Measurements from ENCODE around the gene NSG1.

Gene NSG1

GRCh38 chr4:4396628-4397440 is 9.9 kb downstream of the NSG1 start:
- DNase-seq = no peak

DNA sequence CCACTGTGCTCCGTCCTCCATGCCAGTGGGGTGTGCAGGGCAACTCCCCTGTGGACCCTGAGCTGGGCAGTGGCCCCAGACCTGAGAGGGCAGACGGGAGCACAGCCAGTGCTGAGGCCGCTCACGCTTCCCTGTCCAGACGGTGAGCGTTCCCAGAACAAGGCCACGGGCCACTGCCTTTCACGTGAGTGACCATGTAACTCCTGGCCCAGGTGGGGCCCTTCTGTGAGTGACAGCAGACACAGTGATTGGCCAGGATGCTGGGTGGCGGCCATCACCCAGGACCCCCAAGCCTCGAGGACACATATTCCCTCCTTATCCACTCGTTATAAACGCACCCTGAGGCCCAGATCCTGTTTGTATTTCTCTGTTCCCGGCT is 10.5 kb downstream of the NSG1 start:
- DNase-seq = no peak

DNA sequence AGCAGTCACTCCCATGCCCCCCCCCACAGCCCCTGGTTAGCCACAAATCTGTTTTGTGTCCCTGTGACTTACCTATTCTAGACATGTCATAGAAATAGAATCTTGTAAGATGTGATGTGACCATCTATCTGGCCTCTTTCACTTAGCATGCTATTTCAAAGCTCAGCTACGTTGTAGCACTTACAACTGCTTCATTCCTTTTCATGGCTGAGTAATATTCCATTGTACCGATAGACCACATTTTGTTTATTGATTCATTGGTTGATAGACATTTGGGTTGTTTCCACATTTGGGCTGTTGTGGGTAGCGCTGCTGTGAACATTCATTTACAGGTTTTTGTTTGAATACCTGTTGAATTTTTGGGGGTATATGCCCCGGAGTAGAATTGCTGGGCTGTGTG is 11.5 kb downstream of the NSG1 start:
- no peak for DNase-seq

GRCh38 chr4:4401036-4401435 is 14.1 kb downstream of the NSG1 start:
- DNase-seq = no peak

DNA sequence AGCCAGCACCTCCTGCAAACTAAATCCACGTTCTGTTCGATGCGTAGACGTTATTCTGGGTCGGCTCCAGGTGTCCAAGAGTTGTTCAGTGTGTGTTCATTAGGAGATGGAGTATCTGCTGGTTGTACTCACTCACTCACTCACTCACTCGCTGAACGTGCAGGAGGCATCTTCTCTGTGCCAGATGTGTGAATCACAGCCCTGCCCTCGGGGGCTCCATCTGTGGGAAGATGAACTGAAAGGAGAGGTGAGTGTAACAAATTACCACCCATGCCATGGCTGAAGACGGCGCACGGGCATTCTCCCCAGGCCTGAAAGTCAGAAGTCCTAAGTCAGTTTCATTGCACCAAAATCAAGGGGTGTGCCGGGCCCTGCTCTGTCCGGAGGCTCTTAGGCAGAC is 16.1 kb downstream of the NSG1 start:
- DNase-seq = no peak

- no peak for DNase-seq
These were observed 18.6 kb downstream of the NSG1 start for GRCh38 chr4:4405358-4405962.

GRCh38 chr4:4406455-4407298 is 19.8 kb downstream of the NSG1 start:
- no peak for DNase-seq

DNA sequence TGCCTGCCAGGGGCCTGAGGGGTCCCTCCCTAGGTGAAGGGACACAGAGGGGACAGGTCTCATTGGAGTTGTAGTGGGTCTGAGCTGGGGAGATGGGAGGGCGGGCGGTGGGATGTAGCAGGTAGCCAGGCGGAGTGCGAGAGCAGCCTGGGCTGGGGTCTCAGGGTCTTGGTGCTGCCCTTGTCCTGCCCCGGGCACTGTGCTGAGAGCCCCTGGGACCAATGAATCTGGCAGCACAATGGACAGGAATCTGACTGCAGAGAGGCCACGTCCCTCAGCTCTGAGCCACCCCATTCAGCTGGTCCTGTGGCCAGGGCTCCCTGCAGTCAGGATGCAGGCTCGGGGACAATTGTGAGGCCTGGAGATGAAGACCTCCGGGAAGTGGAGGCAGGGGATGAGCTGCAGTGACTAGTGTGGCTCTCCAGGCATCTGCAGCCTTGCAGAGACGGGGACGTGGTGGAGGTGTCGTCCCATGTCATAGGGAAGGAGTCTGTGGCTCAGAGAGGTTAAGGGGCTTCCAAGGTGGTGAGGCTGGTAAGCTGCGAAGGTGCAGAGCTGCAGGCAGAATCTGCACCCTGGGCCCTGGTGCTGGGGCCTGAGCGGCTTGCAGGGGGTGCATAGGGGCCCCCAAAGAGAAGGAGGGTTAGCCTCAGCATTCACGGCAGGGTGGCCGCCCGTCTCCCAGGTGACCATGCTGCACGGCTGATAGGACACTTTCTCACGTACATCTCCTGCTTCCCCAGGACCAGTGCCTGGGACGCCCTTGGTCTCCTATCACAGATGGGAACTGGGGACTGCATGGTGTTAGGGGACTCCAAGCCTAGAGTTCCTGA is 20.6 kb downstream of the NSG1 start:
- no peak for DNase-seq

DNA sequence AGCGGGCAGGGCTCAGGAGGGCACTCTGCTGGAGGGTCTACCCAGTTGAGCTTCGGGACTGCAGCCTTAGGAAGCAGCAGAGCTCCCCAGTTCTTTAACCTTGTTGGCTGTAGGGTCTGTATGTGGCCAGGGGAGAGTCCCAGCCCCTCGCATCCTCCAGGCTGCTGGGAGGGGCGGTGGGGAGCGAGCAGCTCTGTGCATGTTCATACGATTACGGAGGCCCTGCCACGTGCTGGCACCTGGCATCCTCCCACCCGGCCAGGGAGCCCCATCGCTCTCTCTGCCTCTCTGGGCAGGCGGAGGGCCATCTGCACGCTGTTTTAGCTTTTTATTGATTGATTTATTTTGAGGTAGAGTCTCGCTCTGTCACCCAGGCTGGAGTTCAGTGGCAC is 21.2 kb downstream of the NSG1 start:
- DNase-seq = no peak

GRCh38 chr4:4408576-4409335 is 21.9 kb downstream of the NSG1 start:
- no peak for DNase-seq

GRCh38 chr4:4409416-4410115 is 22.7 kb downstream of the NSG1 start:
- no peak for DNase-seq

- DNase-seq = no peak
These were observed 23.4 kb downstream of the NSG1 start for GRCh38 chr4:4410271-4410670.

DNA sequence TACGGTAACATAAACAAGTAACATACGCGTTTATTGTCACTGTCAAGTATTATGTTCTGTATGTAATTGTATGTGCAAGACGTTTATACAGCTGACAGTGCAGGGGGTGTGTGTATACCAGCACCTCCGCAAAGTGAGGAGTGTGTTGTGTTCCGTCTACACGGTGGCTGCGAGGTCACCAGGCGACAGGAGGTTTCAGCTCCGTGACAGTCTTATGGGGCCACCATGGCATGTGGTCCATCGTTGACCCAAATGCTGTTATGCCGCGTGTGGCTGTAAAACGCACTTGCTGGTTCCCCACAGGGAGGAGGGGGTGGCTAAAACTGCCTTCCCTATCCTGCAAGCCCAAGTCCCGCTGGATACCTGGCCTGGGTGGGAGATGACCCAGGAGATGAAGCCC is 25.0 kb downstream of the NSG1 start:
- DNase-seq = no peak

GRCh38 chr4:4412641-4413372 is 25.9 kb downstream of the NSG1 start:
- DNase-seq = no peak

GRCh38 chr4:4413373-4413725 is 26.4 kb downstream of the NSG1 start:
- no peak for DNase-seq

DNA sequence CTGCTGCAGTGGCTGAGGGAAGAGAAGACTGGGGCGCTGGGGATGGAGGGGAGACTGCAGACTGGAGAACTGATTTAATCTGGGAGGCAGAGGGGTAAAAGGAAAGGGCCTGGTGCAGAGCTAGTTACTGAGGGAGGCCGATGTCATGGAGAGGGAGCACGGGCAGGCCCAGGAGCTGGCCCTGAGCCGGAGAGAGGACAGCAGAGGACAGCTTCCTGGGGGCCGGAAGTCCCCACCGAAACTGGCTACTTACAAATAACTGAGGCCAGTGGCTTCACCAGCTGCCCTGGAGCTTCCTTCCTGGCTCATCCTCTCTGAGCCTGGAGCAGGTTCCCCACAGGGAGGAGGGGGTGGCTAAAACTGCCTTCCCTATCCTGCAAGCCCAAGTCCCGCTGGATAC is 26.9 kb downstream of the NSG1 start:
- no peak for DNase-seq

GRCh38 chr4:4415107-4415805 is 28.4 kb downstream of the NSG1 start:
- DNase-seq = no peak

GRCh38 chr4:4415806-4416805 is 29.2 kb downstream of the NSG1 start:
- no peak for DNase-seq

DNA sequence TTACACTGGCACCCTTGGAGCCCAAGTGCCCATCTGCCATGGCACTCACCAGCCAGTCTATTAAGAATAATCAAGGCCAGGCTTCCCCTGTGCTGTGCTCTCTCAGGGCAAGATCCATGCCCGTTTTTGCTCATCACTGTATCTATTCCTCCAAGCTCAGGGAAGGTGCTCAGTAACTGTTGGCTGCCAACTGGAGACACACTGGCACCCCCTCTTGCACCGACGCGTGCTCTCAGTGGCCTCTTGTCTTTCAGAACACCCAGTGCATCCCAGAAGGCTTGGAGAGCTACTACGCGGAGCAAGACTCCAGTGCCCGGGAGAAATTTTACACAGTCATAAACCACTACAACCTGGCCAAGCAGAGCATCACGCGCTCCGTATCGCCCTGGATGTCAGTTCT is 30.1 kb downstream of the NSG1 start:
- DNase-seq = no peak

Data from GDM1 (cell line).